Lung (tissue), 12 donors: ENCODE results near the gene AFP. TPM values are rescaled to one million over a fixed set of nuclear protein-coding genes. Genes with fewer than 3 reads are reported as not detected.

Source experiments
- ATAC-seq: fragments of 200-7000 bp; cut with Tn5 transposase; one replicate; pipeline ENCODE4 v1.9.1; 2020; ENCODE audit warnings: moderate number of reproducible peaks; ENCODE audit not compliant: insufficient read depth, low FRiP score
- DNase-seq, 3 donors: peaks; one replicate each; pipeline ENCODE4 v3.0.0-alpha.2; 2013 to 2017
- H3K27ac ChIP-seq, 2 donors: one replicate each; pipeline ENCODE4 v1.5.1; 2013; ENCODE audit warnings: mild to moderate bottlenecking in 2 of 2, moderate library complexity in 2 of 2, control low read depth in 1 of 2, inconsistent platforms in 1 of 2, low read depth in 1 of 2, low read length in 1 of 2
- H3K27me3 ChIP-seq, 3 donors: one replicate each; pipeline ENCODE4 v1.5.1; 2013; ENCODE audit warnings: low read length in 2 of 3; ENCODE audit not compliant: control insufficient read depth in 3 of 3, insufficient read depth in 3 of 3
- H3K36me3 ChIP-seq, 4 donors: one replicate each; pipeline ENCODE4 v1.5.1; 2013; ENCODE audit warnings: low read length in 4 of 4, mild to moderate bottlenecking in 1 of 4, moderate library complexity in 1 of 4; ENCODE audit not compliant: control insufficient read depth in 4 of 4, insufficient read depth in 4 of 4
- H3K4me1 ChIP-seq, 5 donors: one replicate each; pipeline ENCODE4 v1.5.1; 2013; ENCODE audit warnings: low read length in 5 of 5, mild to moderate bottlenecking in 2 of 5, moderate library complexity in 1 of 5; ENCODE audit not compliant: control insufficient read depth in 5 of 5, insufficient read depth in 5 of 5
- H3K4me3 ChIP-seq: one replicate; pipeline ENCODE4 v1.5.1; 2013; ENCODE audit warnings: mild to moderate bottlenecking, control low read depth, moderate library complexity
- H3K9ac ChIP-seq, 2 donors: one replicate each; pipeline ENCODE4 v1.5.1; 2013; ENCODE audit warnings: low read length in 2 of 2, control low read depth in 1 of 2; ENCODE audit not compliant: insufficient read depth in 1 of 2
- H3K9me3 ChIP-seq, 4 donors: one replicate each; pipeline ENCODE4 v1.5.1; 2013; ENCODE audit warnings: low read length in 3 of 4, mild to moderate bottlenecking in 1 of 4, moderate library complexity in 1 of 4; ENCODE audit not compliant: control insufficient read depth in 4 of 4, insufficient read depth in 3 of 4
- WGBS, 2 donors: extraction: QIAGEN DNeasy Blood & Tissue Kit; methylation state at CpG; one replicate each; pipeline ENCODE4 v1.1.7; 2013; 5-methylcytosine and 5-hydroxymethylcytosine counted together
- polyA plus RNA-seq, 2 donors: library from polyadenylated mRNA; stranded (reverse); fragments of 200-250 nt; gene quantifications; one replicate each; pipeline ENCODE4 v1.2.1, GENCODE V29; 2013
- total RNA-seq, 2 donors: library from RNA; depleted of rRNA in 1 of 2; stranded (reverse); fragments of >200 nt in 1 of 2; gene quantifications; one replicate each; pipeline ENCODE4 v1.2.1, GENCODE V29; 2014 to 2021
- TF ChIP-seq, protein P1 (sequence below): IDR thresholded peaks from 2 replicates; pipeline ENCODE4 v1.5.1; 2012; ENCODE audit warnings: mild to moderate bottlenecking; ENCODE audit errors: control extremely low read depth, extremely low read depth
- donor health status: control.
- donor health status: control.
- donor health status: Bipolar disorder and iron deficiency.
- donor health status: healthy.
- donor health status: DM: yes; HTN: yes; CAD: no.

Gene AFP
- total and polyA plus RNA-seq, 4 donors = 0.11 to 1.3 TPM; not detected in 2

DNA sequence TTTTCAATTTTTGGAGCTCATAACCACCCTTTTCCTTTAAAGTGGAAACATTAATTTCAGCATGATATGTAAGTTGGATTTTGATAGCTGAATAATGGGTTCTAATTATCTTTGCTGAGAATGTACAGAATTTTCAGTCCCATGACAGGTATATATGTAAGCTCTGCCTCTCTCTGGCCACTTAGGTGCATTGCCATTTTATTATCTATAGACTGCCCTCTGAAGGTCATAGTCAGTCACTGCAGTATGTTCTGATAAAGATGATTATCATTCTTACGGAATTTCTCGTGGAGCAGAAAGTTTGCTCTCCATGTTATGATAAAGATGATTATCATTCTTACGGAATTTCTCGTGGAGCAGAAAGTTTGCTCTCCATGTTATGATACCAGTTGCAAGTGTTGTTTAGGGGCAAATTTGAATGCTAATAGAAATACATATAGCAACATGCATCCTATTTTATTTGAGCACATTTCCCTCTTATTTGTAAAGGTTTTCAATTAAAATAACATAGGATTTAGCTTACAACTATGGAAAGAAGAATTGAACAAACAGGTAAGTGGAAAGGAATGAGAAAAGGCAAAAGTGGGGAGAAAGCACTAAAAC is 10.4 kb downstream of the AFP start:
- Histone ChIP-seq H3K4me3 (no peak overlapping the region), H3K36me3 (no peaks in the 10 kb centered on the region), H3K9me3 (peaks cover 0 to 1% (median 0%) of the 10 kb centered on the region in 4 donors), H3K9ac (no peak overlapping the region), H3K27me3 (no peaks in the 10 kb centered on the region), H3K27ac (no peak overlapping the region), H3K4me1 (no peaks in the 10 kb centered on the region)
- DNase-seq (peak in 2 of 3 donors; percentile 56 to 58), ATAC-seq (peak; percentile 76)
- 3 to 13% methylated on average over 4 of the region's 4 CpGs for WGBS, 2 donors
- TF ChIP-seq, protein P1, sequence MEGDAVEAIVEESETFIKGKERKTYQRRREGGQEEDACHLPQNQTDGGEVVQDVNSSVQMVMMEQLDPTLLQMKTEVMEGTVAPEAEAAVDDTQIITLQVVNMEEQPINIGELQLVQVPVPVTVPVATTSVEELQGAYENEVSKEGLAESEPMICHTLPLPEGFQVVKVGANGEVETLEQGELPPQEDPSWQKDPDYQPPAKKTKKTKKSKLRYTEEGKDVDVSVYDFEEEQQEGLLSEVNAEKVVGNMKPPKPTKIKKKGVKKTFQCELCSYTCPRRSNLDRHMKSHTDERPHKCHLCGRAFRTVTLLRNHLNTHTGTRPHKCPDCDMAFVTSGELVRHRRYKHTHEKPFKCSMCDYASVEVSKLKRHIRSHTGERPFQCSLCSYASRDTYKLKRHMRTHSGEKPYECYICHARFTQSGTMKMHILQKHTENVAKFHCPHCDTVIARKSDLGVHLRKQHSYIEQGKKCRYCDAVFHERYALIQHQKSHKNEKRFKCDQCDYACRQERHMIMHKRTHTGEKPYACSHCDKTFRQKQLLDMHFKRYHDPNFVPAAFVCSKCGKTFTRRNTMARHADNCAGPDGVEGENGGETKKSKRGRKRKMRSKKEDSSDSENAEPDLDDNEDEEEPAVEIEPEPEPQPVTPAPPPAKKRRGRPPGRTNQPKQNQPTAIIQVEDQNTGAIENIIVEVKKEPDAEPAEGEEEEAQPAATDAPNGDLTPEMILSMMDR = peak; percentile 40

DNA sequence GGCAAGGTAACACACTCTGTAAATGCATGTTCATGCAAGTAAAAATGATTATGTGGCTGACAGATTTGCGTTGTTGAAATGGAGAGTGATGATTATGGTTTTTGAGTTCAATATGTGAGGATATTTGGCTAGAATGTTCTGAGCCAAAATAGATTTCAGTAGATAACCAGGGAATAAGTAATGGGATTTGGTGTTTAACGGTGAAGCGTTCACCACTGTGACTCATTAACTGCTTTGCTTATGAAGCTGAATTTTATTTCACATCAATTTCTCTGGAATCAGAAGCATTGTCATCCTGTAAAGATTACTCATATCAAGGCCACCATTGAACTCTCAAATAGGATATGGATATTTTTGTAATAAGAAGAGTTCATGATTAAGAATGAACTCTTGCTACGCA is 11.7 kb downstream of the AFP start:
- H3K27me3 ChIP-seq = no peaks in the 10 kb centered on the region
- DNase-seq = no peak
- no peaks in the 10 kb centered on the region for H3K36me3 ChIP-seq
- H3K4me3 ChIP-seq = no peak overlapping the region
- no peaks in the 10 kb centered on the region for H3K4me1 ChIP-seq
- TF ChIP-seq, protein P1 = no peak
- 88% methylated on average over 4 of the region's 4 CpGs for WGBS, 2 donors
- no peak overlapping the region for H3K9ac ChIP-seq
- no peak for ATAC-seq
- peaks cover 0 to 1% (median 0%) of the 10 kb centered on the region in 4 donors for H3K9me3 ChIP-seq
- no peak overlapping the region for H3K27ac ChIP-seq

DNA sequence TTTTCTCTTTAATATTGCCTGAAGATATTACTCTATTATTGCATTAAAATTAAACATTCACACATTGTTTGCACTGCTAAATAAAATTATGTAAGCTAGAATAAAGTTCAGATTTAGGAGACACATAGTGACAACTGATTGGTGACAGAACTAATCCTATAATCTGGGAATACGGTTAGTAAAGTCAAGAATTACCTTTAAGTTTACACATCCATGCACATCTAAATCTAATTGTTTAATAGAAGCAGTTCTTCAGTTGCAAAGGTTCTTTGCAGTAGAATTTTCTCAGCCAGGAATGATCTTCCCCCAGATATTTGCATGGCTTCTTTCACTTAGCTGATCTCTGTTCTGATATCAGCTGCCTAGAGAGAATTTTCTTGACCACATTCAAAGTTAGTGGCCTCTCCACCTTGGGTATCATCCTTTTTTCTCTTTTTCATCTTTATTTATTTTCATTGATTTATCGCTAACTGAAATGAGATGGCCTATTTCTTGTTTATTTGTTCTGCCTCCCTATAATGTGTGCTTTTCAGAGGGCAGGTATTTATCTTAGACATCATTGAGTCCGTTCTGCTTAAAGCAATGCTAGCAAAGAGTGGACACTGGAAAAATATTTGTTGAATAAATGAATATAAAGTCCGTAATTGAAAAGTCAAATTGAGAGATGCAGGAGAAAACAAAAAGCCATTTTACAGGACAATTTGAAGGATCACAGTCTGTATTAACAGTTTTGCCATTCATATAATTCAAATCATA is 12.6 kb downstream of the AFP start:
- WGBS, 2 donors = 92 to 93% methylated on average over 4 of the region's 4 CpGs

More for the DNA sequence above, 12.6 kb downstream of the AFP start:
- H3K27me3 ChIP-seq = no peaks in the 10 kb centered on the region
- H3K4me3 ChIP-seq = no peak overlapping the region
- TF ChIP-seq, protein P1 = no peak
- no peak overlapping the region for H3K27ac ChIP-seq
- H3K4me1 ChIP-seq = no peaks in the 10 kb centered on the region
- H3K9me3 ChIP-seq = peaks cover 0 to 1% (median 0%) of the 10 kb centered on the region in 4 donors
- no peak for ATAC-seq
- H3K36me3 ChIP-seq = no peaks in the 10 kb centered on the region
- no peak for DNase-seq
- H3K9ac ChIP-seq = no peak overlapping the region
